SK-N-MC (cell line): ENCODE results near the gene ANKRD9.
A peak's percentile ranks its signal among the peaks of the same experiment; 100 is the strongest.
"Not testable (repeated sequence)": the region's sequence is repeated elsewhere in the genome, so short reads cannot be mapped to it uniquely, and the experiment has no call there.

Experiments
- DNase-seq: peaks from one replicate; pipeline ENCODE4 v3.0.0-alpha.2; 2011; ENCODE audit warnings: low read depth, low spot score
- H3K27ac ChIP-seq: fragments of 200-600 bp; sonication (generic); 2 replicates; pipeline ENCODE4 v1.5.1; 2016; ENCODE audit warnings: mixed run types
- H3K36me3 ChIP-seq: fragments of 200-600 bp; sonication (generic); 2 replicates; pipeline ENCODE4 v1.6.1; 2017; ENCODE audit warnings: antibody characterized with exemption, low read length, mixed read lengths; ENCODE audit not compliant: insufficient read depth
- H3K4me3 ChIP-seq: fragments of 200-600 bp; sonication (generic); 2 replicates; pipeline ENCODE4 v1.5.1; 2016
- H3K9ac ChIP-seq: fragments of 200-600 bp; sonication (generic); 2 replicates; pipeline ENCODE4 v1.8.0; 2017; ENCODE audit warnings: mixed run types, mixed read lengths; ENCODE audit not compliant: insufficient read length
- H3K9me3 ChIP-seq: fragments of 200-600 bp; sonication (generic); 2 replicates; pipeline ENCODE4 v1.6.1; 2017; ENCODE audit warnings: low read depth, mild to moderate bottlenecking, antibody characterized with exemption, low read length, moderate library complexity, mixed read lengths
- EZH2 ChIP-seq: fragments of 200-600 bp; sonication (generic); IDR thresholded peaks from one replicate; pipeline ENCODE4 v1.6.1; 2017; ENCODE audit warnings: antibody characterized with exemption
- FOXP2 ChIP-seq: optimal IDR thresholded peaks from 2 replicates; pipeline ENCODE3; 2011; ENCODE audit warnings: mild to moderate bottlenecking, moderate library complexity; ENCODE audit not compliant: insufficient read depth; ENCODE audit errors: extremely low read length, control extremely low read depth
- POLR2AphosphoS5 ChIP-seq: IDR thresholded peaks from 2 replicates; pipeline ENCODE4 v1.6.1; 2012; ENCODE audit warnings: mild to moderate bottlenecking, low read depth, low read length, borderline replicate concordance

ANKRD9 gene

GRCh38 chr14:102525219-102525928 is 15.8 kb upstream of the ANKRD9 start:
- Histone ChIP-seq H3K36me3 (no peaks in the 10 kb centered on the region), H3K27ac (peak overlapping the region; percentile 100), H3K9me3 (no peaks in the 10 kb centered on the region), H3K4me3 (peak overlapping the region; percentile 95), H3K9ac (peak overlapping the region; percentile 93)
- peak; percentile 91 for DNase-seq
- TF ChIP-seq POLR2AphosphoS5 (peak; percentile 73), FOXP2 (no peak)

- Histone ChIP-seq H3K9me3 (no peaks in the 10 kb centered on the region), H3K4me3 (peak overlapping the region; percentile 95), H3K36me3 (no peaks in the 10 kb centered on the region), H3K27ac (peak overlapping the region; percentile 100), H3K9ac (peak overlapping the region; percentile 93)
- TF ChIP-seq EZH2: no peak
- TF ChIP-seq FOXP2: no peak
- TF ChIP-seq POLR2AphosphoS5: peak; percentile 59; the same call in 1 of the 2 replicates
- peak; percentile 93 for DNase-seq
Measured at GRCh38 chr14:102524451-102525218, 15.1 kb upstream of the ANKRD9 start.

DNA sequence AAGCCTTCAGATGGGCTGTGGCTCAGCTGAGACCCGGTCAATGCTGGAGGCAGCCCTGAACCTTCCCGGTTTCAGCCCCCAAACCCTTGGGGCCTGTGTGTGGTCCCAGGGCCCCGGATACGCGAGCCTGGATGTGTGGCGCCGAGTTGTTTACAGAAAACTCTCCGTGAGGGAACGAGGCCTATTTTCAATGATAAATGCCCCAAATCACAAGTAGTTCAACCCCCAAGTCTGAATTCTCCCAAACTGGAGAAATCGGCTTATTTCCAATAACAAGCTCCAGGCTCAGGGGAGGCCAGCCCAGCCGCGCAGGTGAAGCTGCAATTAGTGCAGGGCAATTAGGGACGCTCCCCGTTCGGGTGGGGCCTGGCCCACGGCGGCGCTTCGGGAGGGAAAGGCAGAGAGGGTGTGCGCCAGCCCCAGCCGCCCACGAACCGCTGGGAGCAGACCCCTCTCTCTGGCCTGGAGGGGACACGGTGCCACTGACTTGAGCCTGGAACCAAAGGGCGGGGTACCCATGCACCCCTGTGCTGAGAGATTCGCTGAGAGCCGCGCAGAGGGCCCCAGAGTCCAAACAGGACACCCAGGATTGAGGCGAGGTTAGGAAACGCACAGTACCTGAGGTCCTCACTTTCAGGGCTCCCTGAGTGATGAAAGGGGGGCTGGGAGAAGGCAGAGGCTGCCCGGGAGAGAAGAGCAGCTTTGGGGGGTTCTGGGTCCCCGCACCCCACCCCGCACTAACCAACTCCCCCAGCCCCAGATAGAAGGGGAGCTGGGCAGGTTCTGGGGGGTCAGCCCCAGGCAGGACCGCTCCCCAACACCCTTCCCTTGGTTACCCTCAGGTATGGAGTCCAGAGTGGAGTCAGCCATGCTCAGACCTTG is 14.2 kb upstream of the ANKRD9 start:
- peak overlapping the region; percentile 100 for H3K27ac ChIP-seq
- TF ChIP-seq POLR2AphosphoS5 (peak; percentile 56; the same call in 1 of the 2 replicates), FOXP2 (no peak), EZH2 (no peak)
- DNase-seq: peak; percentile 84
- no peaks in the 10 kb centered on the region for H3K9me3 ChIP-seq
- H3K4me3 ChIP-seq: peak overlapping the region; percentile 76
- H3K9ac ChIP-seq: peak overlapping the region; percentile 84
- no peaks in the 10 kb centered on the region for H3K36me3 ChIP-seq

GRCh38 chr14:102523200-102523568 is 13.6 kb upstream of the ANKRD9 start:
- no peaks in the 10 kb centered on the region for H3K36me3 ChIP-seq
- TF ChIP-seq POLR2AphosphoS5: no peak; the same call in 1 of the 2 replicates
- TF ChIP-seq FOXP2: no peak
- TF ChIP-seq EZH2: no peak
- H3K27ac ChIP-seq: peak overlapping the region; percentile 100
- H3K4me3 ChIP-seq: peak overlapping the region; percentile 76
- H3K9me3 ChIP-seq: no peaks in the 10 kb centered on the region
- peak overlapping the region; percentile 84 for H3K9ac ChIP-seq
- DNase-seq: peak; percentile 81

GRCh38 chr14:102519709-102520108 is 10.1 kb upstream of the ANKRD9 start:
- H3K9ac ChIP-seq, DNase-seq, H3K4me3 ChIP-seq, H3K27ac ChIP-seq, H3K9me3 ChIP-seq, H3K36me3 ChIP-seq: not testable (repeated sequence)

DNA sequence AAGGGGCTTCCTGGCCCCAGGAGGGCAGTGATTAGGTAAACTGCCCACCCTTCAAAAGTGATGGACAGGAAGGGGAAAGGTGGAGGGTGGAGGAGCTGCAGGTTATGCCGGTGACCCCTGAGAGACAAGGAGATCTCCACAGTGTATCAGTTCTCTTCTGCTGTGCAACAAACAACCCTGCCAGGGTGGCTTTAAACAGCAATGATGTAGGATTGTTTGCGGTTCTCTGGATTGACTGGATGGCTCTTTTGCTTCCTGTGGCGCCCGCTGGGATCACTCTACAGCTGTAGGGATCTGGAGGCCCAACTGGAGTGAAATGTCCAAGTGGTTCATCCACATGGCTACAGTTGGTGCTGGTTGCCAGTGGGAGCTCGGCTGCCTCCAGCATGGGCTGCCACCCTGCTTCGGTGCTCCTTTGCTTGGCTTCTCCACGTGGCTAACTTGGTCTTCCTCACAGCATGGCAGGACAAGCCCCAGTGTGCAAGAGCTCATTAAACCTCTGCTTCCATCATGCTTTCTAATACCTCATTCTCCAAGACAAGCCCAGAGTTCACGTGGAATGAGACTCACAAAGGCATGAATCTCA is 8.6 kb upstream of the ANKRD9 start:
- H3K9ac ChIP-seq: no peak overlapping the region
- no peaks in the 10 kb centered on the region for H3K36me3 ChIP-seq
- no peaks in the 10 kb centered on the region for H3K9me3 ChIP-seq
- peak overlapping the region; percentile 1 for H3K27ac ChIP-seq
- no peak for DNase-seq
- no peak for TF ChIP-seq POLR2AphosphoS5
- no peak for TF ChIP-seq FOXP2
- no peak for TF ChIP-seq EZH2
- no peak overlapping the region for H3K4me3 ChIP-seq

- no peak overlapping the region for H3K9ac ChIP-seq
- no peak for DNase-seq
Measured at GRCh38 chr14:102517392-102518062, 8.0 kb upstream of the ANKRD9 start.

More at GRCh38 chr14:102517392-102518062, 8.0 kb upstream of the ANKRD9 start:
- Histone ChIP-seq H3K27ac (no peak overlapping the region), H3K9me3 (no peaks in the 10 kb centered on the region), H3K36me3 (no peaks in the 10 kb centered on the region), H3K4me3 (no peak overlapping the region)
- TF ChIP-seq EZH2 (no peak), FOXP2 (no peak), POLR2AphosphoS5 (no peak)
